ENCODE data around the gene NXNL2. TPM values are rescaled to one million over a fixed set of nuclear protein-coding genes. Genes with fewer than 3 reads are reported as not detected.

NXNL2 gene
- total and polyA plus RNA-seq, 2 experiments from 2014 or later = 3.4 to 5.1 TPM

- Mint-ChIP-seq H3K27ac (no peak overlapping the region), H3K9me3 (peaks cover 3% of the 10 kb centered on the region; the same call in 1 of the 3 replicates), H3K36me3 (ENCODE audit: low read depth) (no peaks in the 10 kb centered on the region; the same call in 2 of the 3 replicates), H3K4me3 (no peak overlapping the region), H3K4me1 (peaks cover 11% of the 10 kb centered on the region; the same call in 2 of the 3 replicates), H3K27me3 (ENCODE audit: insufficient read depth, low read depth, poor library complexity) (peaks cover 4% of the 10 kb centered on the region)
- no peak; the same call in 2 of the 3 replicates for ATAC-seq
- Histone ChIP-seq H3K4me3 (no peak overlapping the region), H3K4me2 (no peak overlapping the region), H3K27me3 (ENCODE audit: insufficient read depth) (no peaks in the 10 kb centered on the region), H4K20me1 (replicated peaks; ENCODE audit: insufficient read depth) (no peaks in the 10 kb centered on the region), H3K4me1 (ENCODE audit: insufficient read depth) (no peaks in the 10 kb centered on the region), H3F3A (replicated peaks; ENCODE audit: low read depth) (no peaks in the 10 kb centered on the region), H3K79me2 (replicated peaks; ENCODE audit: insufficient read depth) (no peaks in the 10 kb centered on the region), H3K36me3 (ENCODE audit: insufficient read depth) (no peaks in the 10 kb centered on the region), H3K9me2 (ENCODE audit: insufficient read depth) (peaks cover 4% of the 10 kb centered on the region; the same call in 1 of the 2 replicates), H2AFZ (no peak overlapping the region), H3K27ac (ENCODE audit: low read depth) (no peak overlapping the region)
- TF ChIP-seq ZNF331 (CRISPR knock-in tag; IDR thresholded peaks at IDR 0.05; ENCODE audit: low read depth) (no peak), REST (IDR thresholded peaks at IDR 0.05; ENCODE audit: unreplicated experiment) (no peak), CREB1 (CRISPR knock-in tag; IDR thresholded peaks at IDR 0.05; ENCODE audit: low read depth) (no peak), CTCF (conservative IDR thresholded peaks at IDR 0.05; ENCODE audit: low read depth in 2 of 2) (no peak), STAT1 (IDR thresholded peaks at IDR 0.05; ENCODE audit: unreplicated experiment) (no peak), JUNB (IDR thresholded peaks at IDR 0.05; ENCODE audit: unreplicated experiment) (no peak), EZH2 (IDR thresholded peaks at IDR 0.05; ENCODE audit: low read depth, unreplicated experiment) (no peak), POLR2AphosphoS5 (IDR thresholded peaks at IDR 0.05; ENCODE audit: low read depth) (no peak), ZNF462 (CRISPR knock-in tag; IDR thresholded peaks at IDR 0.05) (no peak), NANOG (IDR thresholded peaks at IDR 0.05; ENCODE audit: borderline replicate concordance) (no peak), EZH2phosphoT487 (IDR thresholded peaks at IDR 0.05; ENCODE audit: unreplicated experiment) (no peak)
- DNase-seq (ENCODE audit: low spot score) = peak; percentile 22
Observed at GRCh38 chr9:88544245-88544644, 9.3 kb downstream of the NXNL2 start.
